Measurements from ENCODE around the gene NTF4.

The NTF4 gene

DNA sequence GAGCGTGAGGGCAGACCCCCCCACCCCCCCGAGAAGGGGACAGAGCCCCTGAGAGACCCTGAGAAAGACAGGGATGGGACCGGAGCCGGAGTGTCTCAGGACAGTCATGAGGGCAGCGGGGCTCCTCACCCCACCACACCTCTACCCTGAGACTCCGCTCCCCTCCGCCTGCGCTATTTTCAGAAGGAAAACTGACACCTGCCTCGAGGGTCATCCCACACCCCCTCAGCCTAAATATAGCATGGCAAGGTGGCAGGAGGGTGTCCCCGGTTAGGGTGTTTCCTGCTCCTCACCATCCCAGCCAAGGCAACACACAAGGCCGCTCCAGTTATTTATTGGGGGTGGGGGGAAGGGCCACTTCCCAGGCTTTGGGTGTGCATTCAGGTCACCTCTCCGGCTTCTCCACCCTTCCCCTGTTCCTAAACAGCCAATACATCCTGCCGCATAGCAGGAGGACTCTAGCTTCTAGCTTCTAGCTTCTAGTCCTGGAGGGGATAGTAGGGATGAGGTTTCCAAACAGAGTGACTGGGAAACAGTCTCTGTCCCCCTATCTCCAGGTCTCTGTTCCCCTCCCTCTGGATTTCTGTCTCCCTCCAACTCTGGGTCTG is 1.4 kb upstream of the NTF4 start:
- DNase-seq = no peak

DNA sequence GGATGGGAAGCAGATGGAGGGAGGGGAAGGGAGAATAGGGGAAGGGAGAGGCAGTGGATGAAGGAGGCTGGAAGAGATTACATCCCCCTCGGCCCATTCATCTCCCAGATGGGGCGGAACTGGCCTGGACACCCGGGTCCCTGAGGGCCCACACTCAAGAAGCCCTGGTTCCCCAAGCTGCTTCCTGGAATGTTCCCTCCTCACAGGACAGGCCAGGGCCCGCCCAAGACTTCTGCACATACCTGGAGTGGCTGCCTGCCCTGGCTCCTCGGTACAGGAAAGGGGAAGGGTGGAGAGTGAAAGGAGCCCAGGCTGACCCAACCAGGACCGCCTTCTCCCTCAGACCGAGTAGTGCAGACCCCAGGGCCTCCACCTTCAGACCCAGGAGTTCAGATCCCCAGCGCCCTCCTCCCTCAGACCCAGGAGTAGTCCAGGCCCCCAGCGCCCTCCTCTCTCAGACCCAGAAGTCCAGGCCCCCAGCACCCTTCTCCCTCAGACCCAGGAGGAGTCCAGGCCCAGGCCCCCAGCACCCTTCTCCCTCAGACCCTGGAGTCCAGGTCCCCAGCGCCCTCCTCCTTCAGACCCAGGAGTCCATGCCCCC is 489 bp downstream of the NTF4 start:
- ChIA-PET CTCF (no interaction called here), POLR2A (no interaction called here)
- Histone ChIP-seq H3K27me3 (replicated peaks in 2 of 5; ENCODE audit: control insufficient read depth in 4 of 5, insufficient read depth in 5 of 5, low read length in 4 of 5) (peaks cover 2 to 93% (median 31%) of the 10 kb centered on the region in 5 experiments), H3K27ac (ENCODE audit: insufficient read depth in 1 of 2, low read depth in 1 of 2, low read length in 2 of 2, poor library complexity in 1 of 2, severe bottlenecking in 2 of 2) (no peak overlapping the region), H3K9me3 (ENCODE audit: control extremely low read depth in 1 of 5, control insufficient read depth in 4 of 5, insufficient read depth in 2 of 5, low read depth in 1 of 5, low read length in 4 of 5) (peaks cover 0 to 3% (median 0%) of the 10 kb centered on the region in 5 experiments), H3K4me3 (ENCODE audit: control insufficient read depth in 1 of 7, extremely low read depth in 1 of 7, insufficient read depth in 4 of 7, low read depth in 2 of 7, low read length in 6 of 7) (no peak overlapping the region), H3K36me3 (ENCODE audit: control insufficient read depth in 4 of 4, insufficient read depth in 4 of 4, low read length in 3 of 4) (no peaks in the 10 kb centered on the region), H3K4me1 (ENCODE audit: control extremely low read depth in 1 of 4, control insufficient read depth in 4 of 4, insufficient read depth in 4 of 4, low read length in 3 of 4) (peaks cover 0 to 6% (median 0%) of the 10 kb centered on the region in 4 experiments)
- DNase-seq = no peak
- 57% methylated on average over 5 of the region's 10 CpGs for WGBS (ENCODE audit: insufficient coverage)

More for the DNA sequence above, 1.4 kb upstream of the NTF4 start:
- CTCF ChIA-PET = no interaction called here
- Histone ChIP-seq H3K4me3 (ENCODE audit: control insufficient read depth in 1 of 7, extremely low read depth in 1 of 7, insufficient read depth in 4 of 7, low read depth in 2 of 7, low read length in 6 of 7) (no peak overlapping the region), H3K27ac (ENCODE audit: insufficient read depth in 1 of 2, low read depth in 1 of 2, low read length in 2 of 2, poor library complexity in 1 of 2, severe bottlenecking in 2 of 2) (no peak overlapping the region), H3K36me3 (ENCODE audit: control insufficient read depth in 4 of 4, insufficient read depth in 4 of 4, low read length in 3 of 4) (no peaks in the 10 kb centered on the region), H3K27me3 (replicated peaks in 2 of 5; ENCODE audit: control insufficient read depth in 4 of 5, insufficient read depth in 5 of 5, low read length in 4 of 5) (peaks cover 8 to 96% (median 30%) of the 10 kb centered on the region in 5 experiments), H3K4me1 (ENCODE audit: control extremely low read depth in 1 of 4, control insufficient read depth in 4 of 4, insufficient read depth in 4 of 4, low read length in 3 of 4) (peaks cover 0 to 6% (median 0%) of the 10 kb centered on the region in 4 experiments), H3K9me3 (ENCODE audit: control extremely low read depth in 1 of 5, control insufficient read depth in 4 of 5, insufficient read depth in 2 of 5, low read depth in 1 of 5, low read length in 4 of 5) (peaks cover 0 to 10% (median 4%) of the 10 kb centered on the region in 5 experiments)
- POLR2A ChIA-PET = interaction anchor here (0.7 kb wide), 1 partner anchor 217 kb away, joined by 3 read pairs; no protein-coding TSS in a partner anchor
- WGBS (ENCODE audit: insufficient coverage) = no CpG with 5 or more reads among the region's 13 CpGs

DNA sequence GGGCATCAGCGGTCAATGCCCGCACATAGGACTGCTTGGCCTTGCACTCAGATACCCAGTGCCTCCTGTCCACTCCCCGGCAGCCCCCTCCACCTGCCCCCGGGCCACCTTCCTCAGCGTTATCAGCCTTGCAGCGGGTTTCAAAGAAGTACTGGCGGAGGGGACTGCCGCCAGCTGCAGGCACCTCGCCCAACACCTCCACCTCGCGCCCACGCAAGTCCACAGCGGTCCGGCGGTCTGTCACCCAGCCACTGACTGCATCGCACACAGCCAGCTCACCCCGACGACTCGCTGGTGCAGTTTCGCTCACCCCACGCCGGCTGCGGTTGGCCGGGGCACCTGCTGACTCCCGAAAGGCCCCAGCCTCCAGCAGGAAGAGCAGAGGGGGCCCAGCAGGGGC is 3.2 kb downstream of the NTF4 start:
- H3K4me1 ChIP-seq (ENCODE audit: control extremely low read depth in 1 of 4, control insufficient read depth in 4 of 4, insufficient read depth in 4 of 4, low read length in 3 of 4) = peaks cover 0 to 20% (median 13%) of the 10 kb centered on the region in 4 experiments
- ChIA-PET CTCF (interaction anchor here (1.5 kb wide), 1 partner anchor 8 kb away, joined by 4 read pairs; no protein-coding TSS in a partner anchor), POLR2A (no interaction called here)
- no peaks in the 10 kb centered on the region for H3K9me3 ChIP-seq (ENCODE audit: control extremely low read depth in 1 of 5, control insufficient read depth in 4 of 5, insufficient read depth in 2 of 5, low read depth in 1 of 5, low read length in 4 of 5)
- H3K4me3 ChIP-seq (ENCODE audit: control insufficient read depth in 1 of 7, extremely low read depth in 1 of 7, insufficient read depth in 4 of 7, low read depth in 2 of 7, low read length in 6 of 7) = no peak overlapping the region
- DNase-seq = peak in 1 of 3 donors; percentile 25
- H3K27me3 ChIP-seq (replicated peaks in 2 of 5; ENCODE audit: control insufficient read depth in 4 of 5, insufficient read depth in 5 of 5, low read length in 4 of 5) = peaks cover 0 to 96% (median 25%) of the 10 kb centered on the region in 5 experiments
- no peak overlapping the region for H3K27ac ChIP-seq (ENCODE audit: insufficient read depth in 1 of 2, low read depth in 1 of 2, low read length in 2 of 2, poor library complexity in 1 of 2, severe bottlenecking in 2 of 2)
- no peaks in the 10 kb centered on the region for H3K36me3 ChIP-seq (ENCODE audit: control insufficient read depth in 4 of 4, insufficient read depth in 4 of 4, low read length in 3 of 4)
- 43% methylated on average over 22 of the region's 25 CpGs for WGBS (ENCODE audit: insufficient coverage)

DNA sequence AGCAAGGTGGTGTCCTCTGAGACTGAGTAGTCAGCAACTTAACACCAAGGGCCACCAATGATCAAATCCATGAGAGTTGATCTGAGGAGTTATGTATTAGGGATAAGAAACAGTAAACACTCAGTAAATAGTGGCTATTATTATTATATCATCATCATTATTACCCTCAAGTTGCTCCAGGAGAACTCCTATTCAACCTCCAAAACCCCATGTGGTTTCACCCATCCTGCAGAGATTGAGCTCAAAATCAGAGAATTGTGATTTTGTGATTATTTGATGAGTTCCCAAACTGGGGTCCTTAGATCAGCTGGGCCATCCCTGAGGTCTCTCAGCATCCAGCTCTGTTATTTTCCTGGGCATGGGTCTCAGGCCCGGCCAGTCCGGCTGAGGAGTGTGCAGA is 3.6 kb downstream of the NTF4 start:
- H3K4me1 ChIP-seq (ENCODE audit: control extremely low read depth in 1 of 4, control insufficient read depth in 4 of 4, insufficient read depth in 4 of 4, low read length in 3 of 4) = peaks cover 0 to 24% (median 17%) of the 10 kb centered on the region in 4 experiments
- POLR2A ChIA-PET = no interaction called here
- H3K36me3 ChIP-seq (ENCODE audit: control insufficient read depth in 4 of 4, insufficient read depth in 4 of 4, low read length in 3 of 4) = no peaks in the 10 kb centered on the region
- no peak overlapping the region for H3K4me3 ChIP-seq (ENCODE audit: control insufficient read depth in 1 of 7, extremely low read depth in 1 of 7, insufficient read depth in 4 of 7, low read depth in 2 of 7, low read length in 6 of 7)
- H3K27ac ChIP-seq (ENCODE audit: insufficient read depth in 1 of 2, low read depth in 1 of 2, low read length in 2 of 2, poor library complexity in 1 of 2, severe bottlenecking in 2 of 2) = no peak overlapping the region
- 90% methylated on average over 2 of the region's 2 CpGs for WGBS (ENCODE audit: insufficient coverage)
- DNase-seq = no peak
- peaks cover 0 to 96% (median 23%) of the 10 kb centered on the region in 5 experiments for H3K27me3 ChIP-seq (replicated peaks in 2 of 5; ENCODE audit: control insufficient read depth in 4 of 5, insufficient read depth in 5 of 5, low read length in 4 of 5)
- no peaks in the 10 kb centered on the region for H3K9me3 ChIP-seq (ENCODE audit: control extremely low read depth in 1 of 5, control insufficient read depth in 4 of 5, insufficient read depth in 2 of 5, low read depth in 1 of 5, low read length in 4 of 5)
- CTCF ChIA-PET = interaction anchor here (0.9 to 1.5 kb wide), 3 partner anchors 8 to 44 kb away, joined by 3 to 4 read pairs (median 3); no protein-coding TSS in a partner anchor

DNA sequence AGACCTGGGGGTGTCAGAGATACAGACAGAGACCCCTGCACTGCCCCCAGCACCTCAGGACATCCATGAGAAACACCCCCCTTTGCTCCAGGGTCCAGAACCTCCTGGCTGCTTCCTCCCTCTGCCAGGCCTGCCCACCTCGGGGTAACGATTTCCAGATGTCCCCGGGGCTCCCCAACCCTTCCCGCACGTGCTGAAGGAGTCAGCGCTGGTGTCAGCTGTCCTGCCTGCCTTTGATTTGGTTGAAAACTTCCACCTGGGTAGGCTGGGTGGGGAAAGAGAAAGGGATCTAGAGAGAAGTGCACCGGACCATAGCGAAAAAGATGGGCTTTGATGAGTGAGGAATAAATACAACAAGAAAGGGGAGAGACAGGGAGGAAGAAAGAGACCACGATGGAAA is 5.6 kb downstream of the NTF4 start:
- Histone ChIP-seq H3K4me1 (ENCODE audit: control extremely low read depth in 1 of 4, control insufficient read depth in 4 of 4, insufficient read depth in 4 of 4, low read length in 3 of 4) (peaks cover 0 to 25% (median 19%) of the 10 kb centered on the region in 4 experiments), H3K9me3 (ENCODE audit: control extremely low read depth in 1 of 5, control insufficient read depth in 4 of 5, insufficient read depth in 2 of 5, low read depth in 1 of 5, low read length in 4 of 5) (no peaks in the 10 kb centered on the region), H3K27ac (ENCODE audit: insufficient read depth in 1 of 2, low read depth in 1 of 2, low read length in 2 of 2, poor library complexity in 1 of 2, severe bottlenecking in 2 of 2) (no peak overlapping the region), H3K4me3 (ENCODE audit: control insufficient read depth in 1 of 7, extremely low read depth in 1 of 7, insufficient read depth in 4 of 7, low read depth in 2 of 7, low read length in 6 of 7) (no peak overlapping the region), H3K27me3 (replicated peaks in 2 of 5; ENCODE audit: control insufficient read depth in 4 of 5, insufficient read depth in 5 of 5, low read length in 4 of 5) (peaks cover 0 to 86% (median 21%) of the 10 kb centered on the region in 5 experiments), H3K36me3 (ENCODE audit: control insufficient read depth in 4 of 4, insufficient read depth in 4 of 4, low read length in 3 of 4) (no peaks in the 10 kb centered on the region)
- 80% methylated on average over 6 of the region's 9 CpGs for WGBS (ENCODE audit: insufficient coverage)
- CTCF ChIA-PET = interaction anchor here (1.1 to 1.5 kb wide), 2 partner anchors 50 to 128 kb away, joined by 3 to 4 read pairs; no protein-coding TSS in a partner anchor
- POLR2A ChIA-PET = no interaction called here
- no peak for DNase-seq

DNA sequence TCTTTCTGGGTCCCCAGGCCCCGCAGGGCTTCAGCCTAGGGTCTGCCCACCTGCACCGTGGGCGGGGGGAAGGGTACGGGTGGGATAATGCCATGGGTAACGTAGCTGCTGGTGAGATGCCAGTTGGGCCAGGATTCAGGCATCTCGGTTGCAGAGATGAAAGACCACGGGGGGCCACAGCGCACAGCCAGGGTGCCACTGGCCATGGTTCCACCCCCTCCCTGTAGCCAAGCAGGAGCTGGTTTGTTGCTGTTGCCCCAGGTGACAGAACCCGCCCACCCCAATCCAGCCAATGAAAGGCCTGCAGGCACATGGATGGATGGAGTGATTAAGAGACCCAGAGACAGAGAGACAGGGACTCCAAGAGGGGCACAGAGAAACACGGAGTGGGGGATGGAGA is 6.1 kb downstream of the NTF4 start:
- no peak overlapping the region for H3K4me3 ChIP-seq (ENCODE audit: control insufficient read depth in 1 of 7, extremely low read depth in 1 of 7, insufficient read depth in 4 of 7, low read depth in 2 of 7, low read length in 6 of 7)
- H3K27ac ChIP-seq (ENCODE audit: insufficient read depth in 1 of 2, low read depth in 1 of 2, low read length in 2 of 2, poor library complexity in 1 of 2, severe bottlenecking in 2 of 2) = no peak overlapping the region
- no peaks in the 10 kb centered on the region for H3K36me3 ChIP-seq (ENCODE audit: control insufficient read depth in 4 of 4, insufficient read depth in 4 of 4, low read length in 3 of 4)
- H3K4me1 ChIP-seq (ENCODE audit: control extremely low read depth in 1 of 4, control insufficient read depth in 4 of 4, insufficient read depth in 4 of 4, low read length in 3 of 4) = peaks cover 0 to 25% (median 19%) of the 10 kb centered on the region in 4 experiments
- ChIA-PET CTCF (interaction anchor here (0.6 to 1.5 kb wide), 2 partner anchors 50 to 58 kb away, joined by 3 to 4 read pairs; no protein-coding TSS in a partner anchor), POLR2A (no interaction called here)
- 47% methylated on average over 9 of the region's 10 CpGs for WGBS (ENCODE audit: insufficient coverage)
- peak in 2 of 3 donors; percentile 33 to 35 for DNase-seq
- H3K27me3 ChIP-seq (replicated peaks in 2 of 5; ENCODE audit: control insufficient read depth in 4 of 5, insufficient read depth in 5 of 5, low read length in 4 of 5) = peaks cover 0 to 81% (median 18%) of the 10 kb centered on the region in 5 experiments
- no peaks in the 10 kb centered on the region for H3K9me3 ChIP-seq (ENCODE audit: control extremely low read depth in 1 of 5, control insufficient read depth in 4 of 5, insufficient read depth in 2 of 5, low read depth in 1 of 5, low read length in 4 of 5)

Measured in common myeloid progenitor, CD34-positive (primary cell).